Measurements from ENCODE around the gene NIPAL3.
A peak's percentile ranks its signal among the peaks of the same experiment; 100 is the strongest.
"Not testable (repeated sequence)": the region's sequence is repeated elsewhere in the genome, so short reads cannot be mapped to it uniquely, and the experiment has no call there.

NIPAL3 gene

DNA sequence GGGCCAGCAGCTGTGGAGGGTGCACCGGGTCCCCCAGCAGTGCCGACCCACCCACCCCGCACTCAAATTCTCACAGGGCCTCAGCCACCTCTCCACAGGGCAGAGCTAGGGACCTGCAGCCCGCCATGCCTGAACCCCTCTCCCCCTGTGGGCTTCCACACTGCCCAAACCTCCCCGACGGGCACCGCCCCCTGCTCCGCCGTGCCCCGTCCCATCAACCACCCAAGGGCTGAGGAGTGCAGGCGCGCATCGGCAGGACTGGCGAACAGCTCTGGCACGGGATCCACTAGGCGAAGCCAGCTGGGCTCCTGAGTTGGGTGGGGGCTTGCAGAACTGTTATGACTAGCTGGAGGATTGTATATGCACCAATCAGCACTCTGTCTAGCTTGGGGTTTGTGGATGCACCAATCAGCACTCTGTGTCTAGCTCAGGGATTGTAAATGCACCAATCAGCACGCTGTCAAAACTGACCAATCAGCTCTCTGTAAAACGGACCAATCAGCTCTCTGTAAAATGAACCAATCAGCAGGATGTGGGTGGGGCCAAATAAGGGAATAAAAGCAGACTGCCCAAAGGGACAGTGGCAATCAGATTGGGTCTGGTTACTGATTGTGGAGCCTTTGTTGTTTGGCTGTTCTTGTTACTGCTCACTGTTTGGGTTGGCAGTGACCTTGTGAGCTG, 74.6 kb downstream of the NIPAL3 start:
- no peak for DNase-seq (ENCODE audit: low read depth)

GRCh38 chr1:24491577-24492360, 76.2 kb downstream of the NIPAL3 start:
- no peak for DNase-seq (ENCODE audit: low read depth)

- not testable (repeated sequence) for DNase-seq (ENCODE audit: low read depth)
These were observed 77.3 kb downstream of the NIPAL3 start for GRCh38 chr1:24492935-24493334.

DNA sequence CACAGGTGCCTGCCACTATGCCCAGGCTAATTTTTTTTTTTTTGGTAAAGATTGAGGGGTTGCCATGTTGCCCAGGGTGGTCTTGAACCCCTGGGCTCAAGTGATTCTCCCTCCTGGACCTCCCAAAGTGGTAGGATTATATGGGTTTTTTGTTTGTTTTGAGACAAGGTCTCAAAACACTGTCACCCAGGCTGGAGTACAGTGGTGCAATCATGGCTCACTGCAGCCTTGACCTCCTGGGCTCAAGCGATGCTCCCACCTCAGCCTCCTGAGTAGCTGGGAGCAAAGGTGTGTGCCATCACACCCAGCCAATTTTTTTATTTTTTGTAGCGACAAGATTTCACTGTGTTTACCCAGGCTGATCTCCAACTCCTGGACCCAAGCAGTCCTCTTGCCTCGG, 78.2 kb downstream of the NIPAL3 start:
- DNase-seq (ENCODE audit: low read depth): no peak

DNA sequence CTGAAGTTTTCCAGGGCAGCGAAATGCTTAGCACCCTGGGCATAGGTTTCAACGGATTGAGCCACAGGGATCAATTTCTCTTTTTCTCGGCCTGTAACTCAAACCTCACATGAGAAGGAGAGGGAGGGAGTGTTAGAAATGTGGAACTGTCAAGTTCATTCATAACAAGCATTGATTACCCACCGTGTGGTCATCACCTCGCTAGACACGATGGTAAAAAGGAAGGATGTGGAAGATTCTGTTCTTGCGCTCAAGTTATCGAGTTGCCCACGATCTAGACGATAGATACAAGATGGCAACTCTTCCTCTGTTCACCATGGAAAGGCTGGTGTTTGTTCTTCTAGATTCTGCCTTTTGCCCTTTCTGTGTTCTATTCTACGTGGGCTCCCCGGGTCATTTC, 83.0 kb downstream of the NIPAL3 start:
- DNase-seq (ENCODE audit: low read depth): no peak

- DNase-seq (ENCODE audit: low read depth): no peak
These were observed 84.9 kb downstream of the NIPAL3 start for GRCh38 chr1:24500448-24501048.

- no peak for DNase-seq (ENCODE audit: low read depth)
These were observed 85.9 kb downstream of the NIPAL3 start for GRCh38 chr1:24501371-24502064.

DNA sequence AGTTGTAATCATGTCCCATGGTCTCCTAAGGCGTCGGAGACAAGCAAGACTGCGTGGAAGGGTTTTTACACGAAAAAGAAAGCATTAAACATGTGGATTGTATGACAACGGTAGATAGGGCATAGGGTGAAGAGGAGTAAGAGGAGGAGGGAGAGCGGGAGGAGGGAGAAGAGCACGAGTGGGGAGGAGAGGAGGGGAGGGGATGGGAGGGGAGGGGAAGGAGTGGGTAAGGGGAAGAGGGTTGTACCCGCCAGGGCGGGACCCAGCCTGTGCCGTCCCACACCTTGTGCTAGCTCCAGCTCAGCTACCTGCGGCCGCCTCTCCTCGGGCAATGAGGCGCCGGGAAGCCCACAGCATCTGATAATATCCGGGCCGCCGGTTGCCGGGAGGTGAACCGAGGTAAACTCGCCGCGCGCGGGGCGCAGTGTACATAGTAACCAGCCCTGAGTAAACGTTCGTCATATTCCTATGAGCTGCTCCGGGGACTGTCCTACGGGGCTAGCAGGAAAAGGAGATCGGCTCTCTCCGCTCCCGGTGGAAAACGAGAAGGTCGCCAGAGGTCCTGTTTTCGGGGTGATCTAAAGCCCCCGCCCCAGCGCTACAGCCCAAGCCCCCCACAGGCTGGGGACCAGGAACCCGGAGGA, 86.6 kb downstream of the NIPAL3 start:
- peak; percentile 63 for DNase-seq (ENCODE audit: low read depth)

GRCh38 chr1:24502709-24503058, 87.1 kb downstream of the NIPAL3 start, which contains the start of gene RCAN3:
Gene RCAN3 (plus strand): TSS chr1:24502836. CDS start chr1:24514373, 11,537 bp downstream.
- DNase-seq (ENCODE audit: low read depth): peak; percentile 86

DNA sequence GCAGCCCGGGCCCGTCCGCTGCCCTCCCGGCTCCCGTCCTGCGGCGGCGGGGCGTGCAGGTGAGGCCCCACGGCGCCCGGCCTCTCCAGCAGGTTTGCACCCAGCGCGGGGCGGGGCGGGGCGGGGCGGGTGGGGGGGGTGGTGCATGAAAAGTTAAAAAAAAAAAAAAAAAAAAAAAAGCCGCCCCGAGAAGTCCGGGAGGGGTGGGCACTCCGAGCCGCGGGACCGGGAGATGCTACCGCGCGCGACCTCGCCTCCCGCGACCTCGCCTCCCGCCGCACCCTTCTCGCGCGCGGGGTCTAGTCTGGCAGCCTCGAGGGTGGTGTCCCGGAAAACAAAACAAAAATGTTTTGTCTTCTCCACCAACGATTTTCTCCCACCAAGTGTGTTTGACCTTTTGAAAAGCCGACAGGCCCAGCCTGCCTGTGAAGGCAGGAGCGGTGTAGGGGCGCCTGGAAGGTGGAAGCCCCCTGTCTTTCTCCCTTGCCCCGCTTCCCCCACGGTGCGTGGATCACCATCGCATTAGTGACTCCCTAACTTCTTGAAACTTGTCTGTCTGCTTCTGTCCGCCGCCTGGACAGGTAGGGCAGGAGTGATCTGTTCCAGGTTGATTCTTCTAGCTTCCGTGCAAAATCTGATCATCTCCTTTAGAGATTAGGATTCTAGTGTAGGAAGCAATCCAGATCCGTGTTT, 87.6 kb downstream of the NIPAL3 start:
- no peak for DNase-seq (ENCODE audit: low read depth)

DNA sequence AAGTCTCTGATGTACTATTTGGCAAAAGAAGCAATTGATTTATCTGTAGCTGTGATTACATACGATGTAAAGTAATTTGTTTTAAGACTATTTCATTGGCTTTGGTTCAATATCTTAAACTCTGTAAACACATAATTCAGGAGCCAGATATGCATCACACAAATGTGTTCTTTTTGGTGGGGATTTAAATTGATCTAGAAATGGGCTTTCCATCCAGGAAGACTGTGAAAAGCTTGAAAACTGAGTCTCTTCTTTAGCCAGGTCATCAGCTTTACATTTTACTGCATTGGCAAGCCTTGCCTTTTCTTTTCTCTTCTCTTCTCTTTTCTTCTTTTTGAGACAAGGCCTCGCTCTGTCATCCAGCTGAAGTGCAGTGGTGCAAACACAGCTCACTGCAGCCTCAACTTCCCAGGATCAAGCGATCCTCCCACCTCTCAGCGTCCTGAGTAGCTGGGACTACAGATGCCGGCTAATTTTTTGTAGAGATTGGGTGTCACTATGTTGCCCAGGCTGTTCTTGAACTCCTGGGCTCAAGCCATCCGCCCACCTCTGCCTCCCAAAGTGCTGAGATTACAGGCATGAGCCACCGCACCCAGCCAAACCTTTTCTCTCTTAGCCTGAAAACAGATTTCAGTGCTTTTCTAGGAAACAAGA, 88.4 kb downstream of the NIPAL3 start:
- DNase-seq (ENCODE audit: low read depth): no peak

DNA sequence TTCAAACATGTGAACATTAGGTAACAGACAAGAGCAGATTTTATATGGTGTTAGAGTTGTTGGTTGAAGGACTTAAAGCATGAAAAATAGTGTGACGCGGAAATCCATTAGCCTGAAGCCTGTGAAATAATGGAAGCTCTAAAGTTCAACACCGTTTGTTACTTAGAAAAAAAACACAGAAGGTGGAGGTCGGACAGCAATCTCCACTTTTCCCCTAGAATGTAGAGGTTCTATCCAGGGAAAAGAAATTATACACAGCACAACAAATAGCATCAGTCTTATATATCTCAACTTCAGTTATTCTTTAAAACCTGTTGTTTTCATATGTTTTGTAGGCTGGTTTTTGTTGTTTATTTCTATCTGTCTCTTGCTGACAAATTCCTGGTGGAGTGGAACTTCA, 89.0 kb downstream of the NIPAL3 start:
- DNase-seq (ENCODE audit: low read depth): no peak

- DNase-seq (ENCODE audit: low read depth): no peak
These were observed 90.2 kb downstream of the NIPAL3 start for GRCh38 chr1:24505816-24506215.

DNA sequence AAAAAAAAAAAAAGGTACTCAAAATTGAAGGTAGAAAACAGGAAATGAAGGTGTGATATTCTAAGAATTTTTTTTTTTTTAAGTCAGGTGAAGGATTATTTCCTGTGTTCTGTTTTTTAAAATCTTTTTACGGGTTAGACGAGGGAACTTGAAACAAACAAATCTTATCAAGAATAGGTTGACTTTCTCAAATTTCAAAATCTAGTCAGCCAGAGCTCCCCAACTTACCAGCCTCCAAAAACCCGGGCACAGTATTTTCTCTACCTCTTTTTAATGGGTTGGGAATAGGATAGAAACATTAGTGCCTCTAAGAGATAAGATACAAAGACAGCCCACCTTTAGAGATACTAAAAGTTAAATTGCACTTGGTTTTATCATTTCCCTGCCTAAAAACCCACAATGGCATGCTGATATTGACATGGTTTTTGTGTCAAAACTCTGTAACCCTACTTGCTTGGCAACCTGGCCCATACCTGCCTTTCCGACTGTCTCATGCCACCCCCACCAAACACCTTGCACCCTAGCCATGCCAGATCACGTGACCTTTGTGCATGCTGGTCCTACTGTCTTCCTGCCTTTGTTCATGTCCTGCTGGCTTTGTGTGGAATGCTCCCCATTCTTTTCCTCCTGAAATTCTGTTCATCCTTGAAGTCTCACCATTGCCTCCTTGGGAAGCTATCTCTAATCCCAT, 91.2 kb downstream of the NIPAL3 start:
- DNase-seq (ENCODE audit: low read depth): no peak

GRCh38 chr1:24507405-24507804, 91.8 kb downstream of the NIPAL3 start:
- no peak for DNase-seq (ENCODE audit: low read depth)

DNA sequence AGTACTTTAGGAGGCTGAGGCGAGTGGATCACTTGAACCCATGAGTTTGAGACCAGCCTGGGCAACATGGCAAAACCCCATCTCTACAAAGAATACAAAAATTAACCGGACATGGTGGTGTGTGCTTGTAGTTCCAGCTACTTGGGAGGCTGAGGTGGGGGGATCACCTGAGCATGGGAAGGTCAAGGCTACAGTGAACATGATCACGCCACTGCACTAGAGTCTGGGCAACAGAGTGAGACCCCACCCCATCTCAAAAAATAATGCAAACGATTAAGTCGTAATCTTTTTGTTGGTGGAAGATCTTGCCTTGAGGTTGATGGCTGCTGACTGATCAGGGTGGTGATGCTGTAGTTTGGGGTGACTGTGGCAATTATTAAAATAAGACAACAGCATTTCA, 93.3 kb downstream of the NIPAL3 start:
- no peak for DNase-seq (ENCODE audit: low read depth)

GRCh38 chr1:24513706-24514105, 98.1 kb downstream of the NIPAL3 start:
- DNase-seq (ENCODE audit: low read depth): no peak

DNA sequence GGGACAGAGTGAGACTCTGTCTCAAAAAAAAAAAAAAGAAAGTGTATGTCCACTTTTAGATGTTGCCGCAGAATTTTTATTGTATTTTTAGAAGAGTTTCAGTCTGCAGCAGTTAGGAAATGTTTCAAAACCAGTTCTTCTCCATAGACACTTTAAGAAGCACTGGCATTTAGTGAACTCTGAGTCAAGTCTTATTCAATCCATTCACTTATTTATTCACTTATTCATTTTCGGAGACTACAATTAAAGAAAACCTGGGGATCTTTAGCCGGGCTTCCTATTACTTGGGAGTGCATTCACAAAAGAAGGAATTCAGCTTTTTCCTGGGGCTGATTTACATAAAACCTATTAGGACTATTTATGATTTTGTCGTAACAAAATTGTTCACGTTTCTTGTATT, 99.3 kb downstream of the NIPAL3 start:
- no peak for DNase-seq (ENCODE audit: low read depth)

GRCh38 chr1:24515671-24516209, 100.1 kb downstream of the NIPAL3 start:
- not testable (repeated sequence) for DNase-seq (ENCODE audit: low read depth)

DNA sequence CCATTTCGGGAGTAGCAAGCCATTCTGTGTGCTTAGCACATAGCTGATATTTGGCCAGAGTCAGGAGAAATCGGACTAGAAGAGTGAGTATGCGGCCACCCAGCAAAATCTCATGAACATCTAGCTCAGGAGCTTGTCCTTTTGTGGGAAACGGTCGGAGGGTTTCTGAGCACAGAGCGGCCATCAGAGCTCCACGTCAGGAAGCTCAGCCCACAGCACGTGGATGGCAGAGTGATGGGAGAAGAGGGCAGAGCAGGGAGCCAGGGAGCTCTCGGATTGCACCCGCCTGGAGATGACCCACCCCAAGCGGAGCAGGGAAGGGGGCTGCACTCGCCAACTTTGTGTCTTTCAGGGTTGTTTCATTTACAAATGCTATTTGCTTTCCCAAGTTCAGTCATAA, 100.9 kb downstream of the NIPAL3 start:
- no peak for DNase-seq (ENCODE audit: low read depth)
